Neural progenitor cell (in vitro differentiated cells): ENCODE measurements around the gene HPD. TPM values are rescaled to one million over a fixed set of nuclear protein-coding genes. Genes with fewer than 3 reads are reported as not detected.

ENCODE experiments used
- DNase-seq: peaks from one replicate; pipeline ENCODE4 v3.0.0-alpha.2; 2016; ENCODE audit warnings: low spot score
- H2AFZ ChIP-seq: fragments of 200-600 bp; sonication (generic); replicated peaks from 2 replicates; pipeline ENCODE4 v1.6.1; 2016; ENCODE audit warnings: antibody characterized with exemption
- H3F3A ChIP-seq: fragments of 200-600 bp; sonication (generic); 2 replicates; pipeline ENCODE4 v1.6.1; 2016; ENCODE audit warnings: antibody characterized with exemption, low read depth
- H3K27ac ChIP-seq: fragments of 200-600 bp; sonication (generic); 2 replicates; pipeline ENCODE4 v1.5.1; 2016; ENCODE audit warnings: mild to moderate bottlenecking
- H3K27me3 ChIP-seq: fragments of 200-600 bp; sonication (generic); 2 replicates; pipeline ENCODE4 v1.6.1; 2016; ENCODE audit warnings: mild to moderate bottlenecking, moderate library complexity
- H3K36me3 ChIP-seq: fragments of 200-600 bp; sonication (generic); 2 replicates; pipeline ENCODE4 v1.5.1; 2016
- H3K4me1 ChIP-seq: fragments of 200-600 bp; sonication (generic); 2 replicates; pipeline ENCODE4 v1.6.1; 2016; ENCODE audit warnings: mixed run types
- H3K4me2 ChIP-seq: fragments of 200-600 bp; sonication (generic); 2 replicates; pipeline ENCODE4 v1.6.1; 2016
- H3K4me3 ChIP-seq: fragments of 200-600 bp; sonication (generic); 2 replicates; pipeline ENCODE4 v1.5.1; 2016
- H3K79me2 ChIP-seq: fragments of 200-600 bp; sonication (generic); 2 replicates; pipeline ENCODE4 v1.6.1; 2016; ENCODE audit warnings: low read depth
- H3K9ac ChIP-seq: fragments of 200-600 bp; sonication (generic); 2 replicates; pipeline ENCODE4 v1.6.1; 2016
- H3K9me3 ChIP-seq: fragments of 200-600 bp; sonication (generic); 2 replicates; pipeline ENCODE4 v1.5.1; 2016; ENCODE audit warnings: low read depth
- H4K20me1 ChIP-seq: fragments of 200-600 bp; sonication (generic); 2 replicates; pipeline ENCODE4 v1.6.1; 2016; ENCODE audit warnings: low read depth
- H3K27ac Mint-ChIP-seq: 3 replicates; pipeline ENCODE4 v1.8.0; 2021; ENCODE audit warnings: mixed read lengths
- H3K27me3 Mint-ChIP-seq: 2 replicates; pipeline ENCODE4 v1.8.0; 2022; ENCODE audit warnings: low read depth, mild to moderate bottlenecking, inconsistent platforms, moderate library complexity, mixed read lengths; ENCODE audit not compliant: insufficient read depth
- H3K36me3 Mint-ChIP-seq: 3 replicates; pipeline ENCODE4 v1.8.0; 2021; ENCODE audit warnings: mixed read lengths
- H3K4me1 Mint-ChIP-seq: 3 replicates; pipeline ENCODE4 v1.8.0; 2021; ENCODE audit warnings: mixed read lengths
- H3K4me3 Mint-ChIP-seq: 3 replicates; pipeline ENCODE4 v1.8.0; 2021; ENCODE audit warnings: mild to moderate bottlenecking, moderate library complexity, mixed read lengths
- H3K9me3 Mint-ChIP-seq: 3 replicates; pipeline ENCODE4 v1.8.0; 2020; ENCODE audit warnings: mixed read lengths
- CTCF ChIP-seq: fragments of 200-600 bp; sonication (generic); IDR thresholded peaks from 2 replicates; pipeline ENCODE4 v1.5.1; 2017; ENCODE audit warnings: antibody characterized with exemption, mild to moderate bottlenecking
- EZH2 ChIP-seq: fragments of 200-600 bp; sonication (generic); IDR thresholded peaks from 2 replicates; pipeline ENCODE4 v1.6.1; 2017; ENCODE audit warnings: antibody characterized with exemption, mild to moderate bottlenecking, moderate library complexity
- EZH2phosphoT487 ChIP-seq: fragments of 200-600 bp; sonication (generic); IDR thresholded peaks from 2 replicates; pipeline ENCODE4 v1.6.1; 2017; ENCODE audit warnings: antibody characterized with exemption
- total RNA-seq: library from RNA; depleted of rRNA; stranded (reverse); fragments of >200 nt; gene quantifications from 2 replicates; pipeline ENCODE4 v1.2.3, GENCODE V29; 2015; ENCODE audit warnings: low replicate concordance

Gene HPD
- total RNA-seq, 1 donor from 2014 or later = not detected

DNA sequence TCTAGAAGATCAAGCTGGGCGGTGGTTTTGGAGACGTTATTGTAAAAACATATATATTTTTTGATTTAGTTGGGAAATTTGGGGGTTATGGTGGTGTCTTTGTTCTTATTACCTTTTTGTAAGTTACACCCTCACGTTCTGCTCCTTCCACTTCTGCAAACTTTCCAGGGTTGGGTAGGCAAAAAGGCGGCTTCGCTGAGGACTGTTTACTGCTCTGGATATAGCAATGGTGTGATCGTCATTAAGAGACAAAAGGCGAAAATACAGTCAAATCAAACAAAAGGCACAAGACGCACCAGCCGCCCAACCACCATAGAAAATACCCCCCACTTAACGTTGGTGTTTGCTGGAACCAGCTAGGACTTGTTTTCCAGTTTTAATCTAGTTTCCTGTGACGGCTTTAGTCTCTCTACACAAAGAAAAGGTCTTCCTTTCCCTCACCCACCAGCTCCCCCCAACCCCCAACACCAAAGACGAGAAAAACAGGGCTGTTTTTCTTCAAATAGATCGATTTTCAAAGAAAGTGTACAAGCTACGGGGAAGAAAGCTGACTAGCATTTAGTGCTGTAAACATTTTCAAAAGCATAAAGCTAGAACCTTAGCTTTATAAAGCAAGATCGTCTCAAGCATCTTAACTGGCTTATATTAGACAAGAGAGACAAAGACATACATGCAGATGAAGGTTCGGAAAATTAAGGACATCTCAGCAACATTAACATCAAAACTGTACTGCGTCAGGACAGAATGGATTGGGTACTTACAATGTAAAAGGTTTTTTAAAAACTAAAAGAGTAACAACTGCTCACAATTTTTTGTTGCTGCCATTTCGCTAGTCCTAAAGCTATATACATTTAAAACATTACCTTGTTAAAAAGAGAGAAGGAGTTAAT, 56.8 kb downstream of the HPD start:
- H3K4me1 ChIP-seq = peaks cover 37% of the 10 kb centered on the region
- H3K27me3 ChIP-seq = no peaks in the 10 kb centered on the region
- peak overlapping the region; percentile 84 for H3K4me3 ChIP-seq
- H2AFZ ChIP-seq = no peak overlapping the region
- Mint-ChIP-seq H3K4me1 (peaks cover 41% of the 10 kb centered on the region), H3K27me3 (peaks cover 14% of the 10 kb centered on the region), H3K9me3 (no peaks in the 10 kb centered on the region), H3K4me3 (peak overlapping the region; percentile 92), H3K36me3 (peaks cover 18% of the 10 kb centered on the region), H3K27ac (peak overlapping the region; percentile 100)
- H3K4me2 ChIP-seq = peak overlapping the region; percentile 99
- H3F3A ChIP-seq = peaks cover 70% of the 10 kb centered on the region
- H4K20me1 ChIP-seq = peaks cover 54% of the 10 kb centered on the region
- H3K36me3 ChIP-seq = no peaks in the 10 kb centered on the region
- peak overlapping the region; percentile 96 for H3K27ac ChIP-seq
- peaks cover 89% of the 10 kb centered on the region for H3K79me2 ChIP-seq
- H3K9me3 ChIP-seq = no peaks in the 10 kb centered on the region
- DNase-seq = peak; percentile 58
- peak overlapping the region; percentile 84 for H3K9ac ChIP-seq
- TF ChIP-seq CTCF (no peak), EZH2phosphoT487 (no peak), EZH2 (no peak)

- peaks cover 54% of the 10 kb centered on the region for H4K20me1 ChIP-seq
- H3K4me3 ChIP-seq = peak overlapping the region; percentile 84
- Mint-ChIP-seq H3K4me1 (peaks cover 34% of the 10 kb centered on the region), H3K4me3 (peak overlapping the region; percentile 92), H3K36me3 (peaks cover 15% of the 10 kb centered on the region), H3K27ac (peak overlapping the region; percentile 100), H3K9me3 (no peaks in the 10 kb centered on the region), H3K27me3 (peaks cover 14% of the 10 kb centered on the region)
- no peak overlapping the region for H2AFZ ChIP-seq
- DNase-seq = peak; percentile 89
- no peaks in the 10 kb centered on the region for H3K36me3 ChIP-seq
- H3F3A ChIP-seq = peaks cover 72% of the 10 kb centered on the region
- no peaks in the 10 kb centered on the region for H3K27me3 ChIP-seq
- TF ChIP-seq EZH2 = no peak
- TF ChIP-seq EZH2phosphoT487 = no peak
- TF ChIP-seq CTCF = no peak
- peaks cover 29% of the 10 kb centered on the region for H3K4me1 ChIP-seq
- peak overlapping the region; percentile 84 for H3K9ac ChIP-seq
- H3K4me2 ChIP-seq = peak overlapping the region; percentile 99
- H3K27ac ChIP-seq = peak overlapping the region; percentile 96
- peaks cover 89% of the 10 kb centered on the region for H3K79me2 ChIP-seq
- no peaks in the 10 kb centered on the region for H3K9me3 ChIP-seq
Measured at GRCh38 chr12:121800694-121801594, 57.7 kb downstream of the HPD start.

DNA sequence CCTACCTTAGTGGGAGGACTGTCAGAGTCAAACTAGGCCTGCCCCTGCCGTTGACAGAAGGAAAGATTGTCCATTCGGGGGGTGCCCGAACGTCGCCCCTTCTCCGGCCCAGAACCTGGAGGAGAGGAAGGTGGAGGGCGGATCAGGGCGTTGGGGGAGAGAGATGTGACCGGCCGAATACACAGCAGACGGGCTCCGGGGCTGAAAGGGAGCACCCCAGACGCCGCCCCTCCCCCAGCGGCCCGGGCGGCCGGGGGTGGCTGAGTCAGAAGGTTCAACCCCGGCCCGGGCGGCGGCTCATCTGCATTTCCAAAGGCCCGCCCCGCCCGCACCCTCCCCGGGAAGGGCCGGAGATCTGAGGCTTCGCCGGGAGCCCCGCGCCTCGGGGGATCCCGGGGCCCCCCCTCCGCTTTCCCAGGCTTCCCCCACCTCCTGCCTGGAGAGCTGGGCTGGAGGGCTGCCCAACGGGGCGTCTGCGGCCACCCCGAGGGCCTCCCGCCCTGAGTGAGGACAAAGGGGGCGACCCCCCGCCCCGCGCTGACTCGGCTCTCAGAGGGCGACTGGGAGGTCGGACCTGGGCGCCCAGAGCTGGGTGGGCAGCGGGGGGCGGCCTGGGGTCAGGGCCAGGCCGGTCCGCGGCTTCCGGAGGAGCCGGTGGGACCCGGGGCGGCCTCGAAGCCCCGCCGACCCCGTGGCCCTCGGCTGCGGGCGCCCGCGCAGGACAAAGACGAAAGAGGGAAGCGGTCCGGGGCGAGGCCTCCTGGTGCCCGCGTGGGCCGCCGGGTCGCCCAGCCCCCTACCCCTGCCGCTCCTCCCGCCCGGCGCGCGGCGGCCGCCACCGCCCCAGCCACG, 58.6 kb downstream of the HPD start:
- Mint-ChIP-seq H3K9me3 (no peaks in the 10 kb centered on the region), H3K36me3 (peaks cover 15% of the 10 kb centered on the region), H3K4me3 (peak overlapping the region; percentile 92), H3K4me1 (peaks cover 36% of the 10 kb centered on the region), H3K27ac (peak overlapping the region; percentile 99), H3K27me3 (peaks cover 12% of the 10 kb centered on the region)
- Histone ChIP-seq H3K9me3 (no peaks in the 10 kb centered on the region), H2AFZ (no peak overlapping the region), H3K36me3 (no peaks in the 10 kb centered on the region), H3K4me2 (peak overlapping the region; percentile 99), H3K4me3 (peak overlapping the region; percentile 84), H4K20me1 (peaks cover 54% of the 10 kb centered on the region), H3K9ac (peak overlapping the region; percentile 66), H3K27ac (peak overlapping the region; percentile 96), H3K4me1 (peaks cover 25% of the 10 kb centered on the region), H3K27me3 (no peaks in the 10 kb centered on the region), H3K79me2 (peaks cover 82% of the 10 kb centered on the region), H3F3A (peaks cover 81% of the 10 kb centered on the region)
- DNase-seq = peak; percentile 69
- TF ChIP-seq EZH2phosphoT487 (no peak), CTCF (no peak), EZH2 (no peak)
